Germinal center (tissue), 1 donor: ENCODE measurements around the gene MIGA2.
"Not testable (repeated sequence)": the region's sequence is repeated elsewhere in the genome, so short reads cannot be mapped to it uniquely, and the experiment has no call there.

ENCODE experiments used
- DNase-seq: peaks from one replicate; pipeline ENCODE4 v3.0.0; 2012; ENCODE audit warnings: mixed read lengths, low spot score

Gene MIGA2, protein sequence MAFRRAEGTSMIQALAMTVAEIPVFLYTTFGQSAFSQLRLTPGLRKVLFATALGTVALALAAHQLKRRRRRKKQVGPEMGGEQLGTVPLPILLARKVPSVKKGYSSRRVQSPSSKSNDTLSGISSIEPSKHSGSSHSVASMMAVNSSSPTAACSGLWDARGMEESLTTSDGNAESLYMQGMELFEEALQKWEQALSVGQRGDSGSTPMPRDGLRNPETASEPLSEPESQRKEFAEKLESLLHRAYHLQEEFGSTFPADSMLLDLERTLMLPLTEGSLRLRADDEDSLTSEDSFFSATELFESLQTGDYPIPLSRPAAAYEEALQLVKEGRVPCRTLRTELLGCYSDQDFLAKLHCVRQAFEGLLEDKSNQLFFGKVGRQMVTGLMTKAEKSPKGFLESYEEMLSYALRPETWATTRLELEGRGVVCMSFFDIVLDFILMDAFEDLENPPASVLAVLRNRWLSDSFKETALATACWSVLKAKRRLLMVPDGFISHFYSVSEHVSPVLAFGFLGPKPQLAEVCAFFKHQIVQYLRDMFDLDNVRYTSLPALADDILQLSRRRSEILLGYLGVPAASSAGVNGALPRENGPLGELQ

DNA sequence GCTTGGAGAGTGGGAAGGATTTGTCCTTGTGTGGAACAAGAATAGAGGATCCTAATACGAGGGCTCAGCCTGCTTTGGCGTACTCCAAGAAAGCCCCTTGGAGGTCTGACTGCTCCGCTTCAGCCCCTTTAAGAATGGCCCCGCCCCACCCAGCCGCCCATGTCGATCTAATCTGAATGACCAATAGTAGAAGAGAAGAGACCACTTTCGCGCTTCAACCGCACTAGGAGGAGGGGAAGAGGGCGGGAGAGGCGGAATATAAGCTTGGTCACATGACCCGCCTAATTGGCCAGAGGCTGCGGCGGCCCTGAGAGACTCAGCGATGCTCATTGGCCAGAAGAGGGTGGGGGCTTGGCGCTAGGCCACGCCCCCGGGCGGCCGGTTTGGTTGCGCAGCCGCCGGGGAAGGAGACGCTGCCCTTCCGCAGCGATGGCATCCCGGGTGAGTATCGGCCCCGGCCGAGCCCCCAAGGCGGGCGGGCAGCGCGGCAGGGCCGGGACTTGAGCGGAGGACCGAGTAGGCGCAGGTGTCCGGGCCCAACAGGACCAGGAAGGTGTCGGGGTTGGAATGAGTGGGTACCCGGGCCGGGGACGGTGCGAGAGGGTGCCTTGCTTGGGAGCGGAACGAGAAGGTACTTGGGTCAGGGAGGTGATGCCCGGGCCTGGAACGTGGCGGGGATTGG lies at the start of gene MIGA2:
TSS of gene MIGA2 (plus strand) at position 386 of the 682 bp plus-strand sequence. CDS start 3,969 bp downstream, outside the sequence.
- peak; percentile 99 for DNase-seq

- no peak for DNase-seq
Observed at GRCh38 chr9:128986671-128987070, 49.8 kb upstream of the MIGA2 start.

DNA sequence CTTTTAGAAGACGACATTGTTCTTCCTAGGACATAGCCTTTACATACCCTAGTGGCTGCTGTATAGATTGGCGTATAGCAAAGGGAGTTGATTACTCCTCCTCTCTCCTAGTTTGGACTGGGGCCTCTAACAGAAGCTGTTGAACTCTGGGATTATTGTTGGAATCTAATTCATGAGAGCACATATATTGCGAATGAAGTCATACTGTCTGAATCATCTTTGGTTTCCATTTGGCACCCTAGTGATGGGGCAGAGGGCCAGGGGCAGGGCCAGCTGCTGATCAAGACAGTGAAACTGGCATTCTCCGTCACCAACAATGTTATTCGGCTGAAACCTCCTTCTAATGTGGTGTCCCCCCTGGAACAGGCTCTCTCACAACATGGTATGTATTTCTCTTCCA lies 48.6 kb upstream of the MIGA2 start:
- no peak for DNase-seq

- no peak for DNase-seq
Observed at GRCh38 chr9:128992995-128993394, 43.4 kb upstream of the MIGA2 start.

GRCh38 chr9:128995791-128996190 lies 40.6 kb upstream of the MIGA2 start:
- DNase-seq, result no peak

DNA sequence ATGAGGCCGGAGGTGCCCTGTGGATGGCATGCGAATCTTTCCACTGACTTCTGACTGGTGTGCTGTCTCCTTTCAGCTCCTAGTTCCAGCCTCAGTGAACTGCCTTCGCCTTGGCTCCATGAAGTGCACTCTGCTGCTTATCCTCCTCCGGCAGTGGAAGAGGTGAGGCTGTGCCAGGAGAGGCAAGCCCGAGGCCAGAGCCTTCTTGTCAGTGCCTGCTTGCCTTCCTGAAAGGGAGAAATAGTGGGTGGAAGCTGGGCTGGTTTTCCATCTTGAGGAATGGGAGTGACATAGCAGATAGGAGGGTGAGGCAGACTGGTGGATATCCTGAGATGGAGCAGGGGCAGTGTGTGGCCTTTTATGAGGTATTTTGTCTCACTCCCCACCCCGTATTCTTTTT lies 38.0 kb upstream of the MIGA2 start:
- DNase-seq, result no peak

- DNase-seq, result no peak
Observed at GRCh38 chr9:128999581-129000206, 36.7 kb upstream of the MIGA2 start.

DNA sequence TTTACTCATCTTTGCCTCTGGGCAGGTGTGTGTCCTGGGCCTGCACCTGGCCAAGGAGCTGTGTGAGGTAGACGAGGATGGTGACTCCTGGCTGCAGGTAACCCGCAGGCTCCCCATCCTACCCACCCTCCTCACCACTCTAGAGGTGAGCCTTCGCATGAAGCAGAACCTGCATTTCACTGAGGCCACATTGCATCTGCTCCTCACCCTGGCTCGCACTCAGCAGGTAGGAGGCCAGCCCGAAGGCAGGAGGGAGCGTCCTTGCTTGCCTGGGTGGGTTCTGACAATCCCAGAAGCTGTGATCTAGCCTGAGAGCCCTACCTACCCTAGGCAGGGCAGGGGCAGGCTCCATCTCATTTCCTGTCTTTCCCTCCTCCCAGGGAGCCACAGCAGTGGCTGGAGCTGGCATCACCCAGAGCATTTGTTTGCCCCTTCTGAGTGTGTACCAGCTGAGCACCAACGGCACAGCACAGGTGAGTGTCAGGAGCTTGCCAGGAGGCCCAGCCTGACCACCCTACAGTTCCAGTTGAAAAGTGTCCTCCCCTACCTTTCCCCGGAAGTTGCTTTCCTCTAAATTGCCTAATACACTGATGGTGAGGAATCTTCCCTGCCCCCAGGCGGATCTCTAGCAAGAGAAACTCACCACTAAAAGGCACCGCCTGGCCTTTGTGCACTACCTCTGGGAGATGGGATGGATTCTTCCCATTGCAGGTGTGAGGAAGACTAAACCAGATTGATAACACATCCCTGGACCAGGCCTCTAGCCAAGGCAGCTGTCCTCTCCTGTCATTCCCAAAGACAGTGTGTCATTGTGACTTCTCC lies 34.7 kb upstream of the MIGA2 start:
- no peak for DNase-seq

DNA sequence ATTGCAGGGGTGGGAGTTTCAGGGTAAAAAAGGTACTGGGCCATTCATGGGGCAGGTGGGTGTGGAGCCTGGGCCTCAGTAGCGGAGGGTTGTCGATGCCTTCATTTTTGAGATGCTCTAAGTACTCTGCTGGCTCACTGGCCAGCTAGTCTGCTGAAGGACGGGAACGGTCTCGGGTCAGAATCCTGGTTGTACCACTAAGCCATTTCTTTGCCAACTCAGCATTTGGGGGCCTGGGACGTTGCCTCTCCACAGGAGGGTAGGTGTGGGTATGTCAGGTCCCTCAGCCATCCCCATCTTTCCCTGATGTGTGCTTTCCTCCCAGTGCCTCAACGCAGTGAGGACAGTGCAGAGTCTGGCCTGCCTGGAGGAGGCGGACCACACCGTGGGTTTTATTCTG lies 33.4 kb upstream of the MIGA2 start:
- DNase-seq, result no peak

DNA sequence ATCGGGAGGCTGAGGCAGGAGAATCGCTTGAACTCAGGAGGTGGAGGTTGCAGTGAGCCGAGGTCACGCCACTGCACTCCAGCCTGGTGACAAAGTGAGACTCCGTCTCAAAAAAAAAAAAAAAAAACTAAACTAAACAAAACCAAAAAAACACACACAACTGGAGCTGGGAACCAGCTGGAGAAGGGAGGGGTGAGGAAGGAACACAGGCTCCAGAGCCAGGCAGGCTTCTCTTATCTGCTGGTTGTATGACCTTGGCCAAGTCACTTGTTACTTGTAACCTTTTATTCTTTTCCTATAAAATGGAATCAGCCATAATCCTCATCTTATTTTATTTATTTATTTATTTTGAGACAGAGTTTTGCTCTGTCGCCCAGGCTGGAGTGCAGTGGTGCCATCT lies 32.3 kb upstream of the MIGA2 start:
- DNase-seq, result not testable (repeated sequence)

DNA sequence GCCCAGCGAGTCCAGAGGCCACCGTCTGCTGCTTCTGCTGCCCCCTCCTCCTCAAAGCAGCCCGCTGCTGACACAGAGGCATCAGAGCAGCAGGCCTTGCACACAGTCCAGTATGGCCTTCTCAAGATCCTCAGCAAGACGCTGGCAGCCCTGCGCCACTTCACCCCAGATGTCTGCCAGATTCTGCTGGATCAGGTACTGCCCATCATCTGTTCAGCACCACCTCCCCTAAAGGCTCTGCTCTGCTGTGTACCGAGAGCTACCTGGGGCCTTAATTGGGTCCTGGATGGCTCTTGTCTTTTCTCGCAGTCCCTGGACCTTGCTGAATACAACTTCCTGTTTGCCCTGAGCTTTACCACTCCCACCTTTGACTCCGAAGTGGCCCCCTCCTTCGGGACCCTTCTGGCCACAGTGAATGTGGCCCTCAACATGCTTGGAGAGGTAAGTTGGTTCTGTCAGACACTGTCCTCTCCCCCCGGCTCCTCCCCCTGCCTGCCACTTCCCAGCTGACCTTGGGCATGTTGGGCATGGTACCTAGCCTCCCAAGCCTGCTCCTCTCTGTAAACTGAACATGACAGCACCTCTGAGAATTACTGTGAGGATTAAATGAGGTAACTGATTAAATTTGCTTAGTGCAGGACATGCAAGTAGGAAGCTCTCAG lies 31.0 kb upstream of the MIGA2 start:
- no peak for DNase-seq

- peak; percentile 71 for DNase-seq
Observed at GRCh38 chr9:129006328-129007034, 29.9 kb upstream of the MIGA2 start.

GRCh38 chr9:129007035-129007765 lies 29.2 kb upstream of the MIGA2 start:
- no peak for DNase-seq

DNA sequence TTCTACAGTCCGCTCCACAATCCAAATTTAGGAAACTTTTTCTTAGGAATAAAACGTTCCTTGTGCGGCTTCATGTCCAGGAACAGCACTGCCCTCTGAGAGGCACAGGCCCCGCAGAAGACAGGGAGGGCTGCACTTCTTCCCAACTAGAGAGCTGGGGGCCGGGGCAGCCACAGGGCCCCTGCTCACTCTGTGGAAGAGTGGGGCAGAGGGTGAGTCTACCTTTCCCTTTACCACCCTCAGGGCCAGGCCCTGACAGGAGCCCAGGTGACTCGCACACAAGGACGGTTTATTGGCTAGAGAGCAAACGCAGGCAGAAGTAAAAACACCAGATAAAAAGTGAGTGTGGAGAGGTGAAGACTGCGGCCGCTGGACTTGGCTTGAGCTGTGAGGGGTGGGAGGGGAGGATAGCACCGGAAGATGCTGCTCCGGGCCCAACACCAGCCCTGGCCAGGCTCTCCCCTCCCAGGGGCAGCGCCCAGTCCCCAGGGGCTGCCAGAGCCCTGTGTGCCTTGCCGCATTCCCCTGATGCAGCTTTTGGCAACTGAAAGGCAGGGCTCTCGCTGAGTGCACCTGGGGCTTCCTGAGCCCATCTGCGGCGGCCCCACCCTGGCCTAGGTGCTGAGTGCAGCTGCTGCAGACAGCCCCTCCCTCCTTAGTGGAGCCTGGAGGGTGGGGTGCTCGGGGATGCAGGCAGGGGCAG lies 28.5 kb upstream of the MIGA2 start:
- DNase-seq, result no peak

GRCh38 chr9:129008469-129008965 lies 27.9 kb upstream of the MIGA2 start:
- no peak for DNase-seq

DNA sequence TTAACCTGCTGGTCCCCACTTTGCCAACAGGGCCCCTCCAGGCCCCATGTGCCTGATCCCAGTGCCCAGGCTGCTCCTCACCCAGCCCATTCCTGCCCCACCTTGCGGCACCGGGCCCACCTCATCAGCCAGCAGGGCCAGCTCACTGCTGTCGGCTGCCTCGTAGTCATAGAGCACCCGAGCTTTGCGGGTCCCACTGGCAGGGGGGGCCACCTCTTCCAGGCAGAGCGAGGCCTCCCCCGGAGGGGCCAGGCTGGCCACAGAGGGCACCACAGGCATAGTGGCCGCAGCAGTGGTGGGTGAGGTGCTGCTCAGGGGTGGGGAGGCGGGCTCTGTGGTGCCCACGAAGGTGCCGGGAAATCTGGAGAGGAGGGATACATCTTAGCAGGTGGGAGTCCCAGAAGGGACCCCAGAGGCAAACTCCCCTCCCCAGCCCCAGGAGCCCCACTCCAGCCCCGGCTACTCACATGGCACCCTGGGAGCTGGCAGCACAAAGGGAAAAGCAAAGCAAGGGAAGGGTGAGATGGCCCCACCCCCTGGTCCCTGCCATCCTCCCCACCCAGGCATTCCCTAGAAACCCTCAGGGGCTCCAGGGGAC lies 27.3 kb upstream of the MIGA2 start:
- DNase-seq, result no peak

DNA sequence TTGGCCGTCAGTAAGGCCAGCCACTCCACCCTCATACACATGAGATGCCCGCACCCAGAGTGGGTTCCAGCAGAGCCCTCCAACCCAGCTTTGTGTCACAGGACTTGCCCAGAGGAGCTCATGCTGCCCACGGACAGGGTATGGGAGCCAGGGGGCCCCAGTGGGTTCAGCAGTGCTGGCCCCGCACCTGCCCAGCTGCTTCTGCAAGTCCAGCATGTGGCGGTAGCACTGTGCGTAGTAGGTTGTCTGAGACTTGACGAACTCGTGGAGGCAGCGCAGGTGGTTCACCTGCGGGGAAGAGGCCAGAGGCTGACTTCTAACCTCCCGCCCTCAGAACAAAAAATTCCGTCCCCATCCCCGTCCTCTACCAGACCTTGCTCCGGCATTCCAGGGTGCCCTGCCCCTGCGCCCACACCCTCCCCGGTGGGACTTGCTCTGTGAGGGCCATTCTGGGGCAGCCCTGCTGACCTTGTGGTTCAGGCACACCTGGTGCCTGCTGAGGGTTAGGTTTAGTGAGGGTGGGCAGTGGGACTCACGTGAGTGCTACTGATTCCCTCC lies 26.8 kb upstream of the MIGA2 start:
- DNase-seq, result no peak

DNA sequence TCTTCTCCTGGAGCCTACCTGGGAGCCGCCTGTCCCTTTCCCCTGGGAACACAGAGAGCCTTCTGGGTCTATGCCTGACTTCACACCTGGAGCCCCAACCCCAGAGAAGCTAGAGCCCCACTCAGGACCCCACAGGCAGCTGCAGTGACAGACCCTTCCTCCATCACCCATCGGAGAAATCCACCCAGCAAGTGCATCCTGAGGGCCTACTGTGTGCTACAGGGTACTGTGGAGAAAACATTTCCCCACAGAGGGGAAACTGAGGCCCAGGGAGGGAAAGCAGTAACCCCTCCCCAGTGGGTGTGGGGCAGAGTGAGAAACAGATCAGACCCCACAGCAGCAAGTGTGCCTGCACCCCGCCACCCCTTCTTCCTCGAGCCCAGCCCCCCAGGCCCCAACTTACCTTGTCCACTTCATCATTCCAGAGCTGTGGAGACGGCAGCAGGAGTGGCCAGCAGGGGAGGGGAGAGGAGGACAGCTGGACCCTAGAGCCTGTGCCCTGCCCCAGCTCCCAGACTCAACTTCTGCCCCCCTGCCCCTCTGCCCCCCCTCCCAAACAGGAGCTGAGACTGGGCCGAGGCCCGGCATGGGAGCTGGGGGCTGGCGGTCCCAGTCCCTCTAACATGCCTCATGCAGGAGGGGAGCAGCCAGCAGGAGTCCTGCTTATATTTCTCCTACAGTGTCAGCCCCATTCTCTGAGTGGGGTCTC lies 26.0 kb upstream of the MIGA2 start:
- DNase-seq, result no peak
